Measurements from ENCODE around the gene ATP9B.

GRCh38 chr18:79400591-79401381 lies 331.6 kb downstream of the ATP9B start:
- TF ChIP-seq CTCF (IDR thresholded peaks at IDR 0.05 in 2 of 3, conservative IDR thresholded peaks at IDR 0.05 in 1 of 3; ENCODE audit: control insufficient read depth in 2 of 3, extremely low read depth in 1 of 3, insufficient read depth in 1 of 3, low read depth in 3 of 3, low read length in 3 of 3) (no peak), ZNF207 (IDR thresholded peaks at IDR 0.05; ENCODE audit: borderline replicate concordance) (no peak), SPI1 (IDR thresholded peaks at IDR 0.05; ENCODE audit: borderline replicate concordance, insufficient read depth, low read depth, low read length) (no peak), POLR2A (IDR thresholded peaks at IDR 0.05; ENCODE audit: low read depth, low read length) (no peak), RAD21 (IDR thresholded peaks at IDR 0.05; ENCODE audit: insufficient read depth, low read depth, low read length) (no peak), EZH2 (IDR thresholded peaks at IDR 0.05; ENCODE audit: borderline replicate concordance, control insufficient read depth, low read depth, low read length) (no peak)
- TF ChIP-seq, protein P1, sequence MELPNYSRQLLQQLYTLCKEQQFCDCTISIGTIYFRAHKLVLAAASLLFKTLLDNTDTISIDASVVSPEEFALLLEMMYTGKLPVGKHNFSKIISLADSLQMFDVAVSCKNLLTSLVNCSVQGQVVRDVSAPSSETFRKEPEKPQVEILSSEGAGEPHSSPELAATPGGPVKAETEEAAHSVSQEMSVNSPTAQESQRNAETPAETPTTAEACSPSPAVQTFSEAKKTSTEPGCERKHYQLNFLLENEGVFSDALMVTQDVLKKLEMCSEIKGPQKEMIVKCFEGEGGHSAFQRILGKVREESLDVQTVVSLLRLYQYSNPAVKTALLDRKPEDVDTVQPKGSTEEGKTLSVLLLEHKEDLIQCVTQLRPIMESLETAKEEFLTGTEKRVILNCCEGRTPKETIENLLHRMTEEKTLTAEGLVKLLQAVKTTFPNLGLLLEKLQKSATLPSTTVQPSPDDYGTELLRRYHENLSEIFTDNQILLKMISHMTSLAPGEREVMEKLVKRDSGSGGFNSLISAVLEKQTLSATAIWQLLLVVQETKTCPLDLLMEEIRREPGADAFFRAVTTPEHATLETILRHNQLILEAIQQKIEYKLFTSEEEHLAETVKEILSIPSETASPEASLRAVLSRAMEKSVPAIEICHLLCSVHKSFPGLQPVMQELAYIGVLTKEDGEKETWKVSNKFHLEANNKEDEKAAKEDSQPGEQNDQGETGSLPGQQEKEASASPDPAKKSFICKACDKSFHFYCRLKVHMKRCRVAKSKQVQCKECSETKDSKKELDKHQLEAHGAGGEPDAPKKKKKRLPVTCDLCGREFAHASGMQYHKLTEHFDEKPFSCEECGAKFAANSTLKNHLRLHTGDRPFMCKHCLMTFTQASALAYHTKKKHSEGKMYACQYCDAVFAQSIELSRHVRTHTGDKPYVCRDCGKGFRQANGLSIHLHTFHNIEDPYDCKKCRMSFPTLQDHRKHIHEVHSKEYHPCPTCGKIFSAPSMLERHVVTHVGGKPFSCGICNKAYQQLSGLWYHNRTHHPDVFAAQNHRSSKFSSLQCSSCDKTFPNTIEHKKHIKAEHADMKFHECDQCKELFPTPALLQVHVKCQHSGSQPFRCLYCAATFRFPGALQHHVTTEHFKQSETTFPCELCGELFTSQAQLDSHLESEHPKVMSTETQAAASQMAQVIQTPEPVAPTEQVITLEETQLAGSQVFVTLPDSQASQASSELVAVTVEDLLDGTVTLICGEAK (IDR thresholded peaks at IDR 0.05; ENCODE audit: borderline replicate concordance) = 0 out of 2 replicates have a peak, but pooled peaks have one; percentile 26
